Activated CD4-positive, CD25-positive, alpha-beta regulatory T cell treated with anti-CD3 and anti-CD28 coated beads, Interleukin-2, amount 50 U/mL, for 16 hours (primary cell): ENCODE data around the gene AKR1C3.
"Not testable (repeated sequence)": the region's sequence is repeated elsewhere in the genome, so short reads cannot be mapped to it uniquely, and the experiment has no call there.

Source experiments
- DNase-seq: peaks from one replicate; pipeline ENCODE4 v3.0.0-alpha.2; 2020; ENCODE audit warnings: low read depth, low spot score

The AKR1C3 gene

GRCh38 chr10:5136468-5137087, 42.4 kb downstream of the AKR1C3 start:
- DNase-seq, result no peak

GRCh38 chr10:5137699-5138098, 43.5 kb downstream of the AKR1C3 start:
- not testable (repeated sequence) for DNase-seq

DNA sequence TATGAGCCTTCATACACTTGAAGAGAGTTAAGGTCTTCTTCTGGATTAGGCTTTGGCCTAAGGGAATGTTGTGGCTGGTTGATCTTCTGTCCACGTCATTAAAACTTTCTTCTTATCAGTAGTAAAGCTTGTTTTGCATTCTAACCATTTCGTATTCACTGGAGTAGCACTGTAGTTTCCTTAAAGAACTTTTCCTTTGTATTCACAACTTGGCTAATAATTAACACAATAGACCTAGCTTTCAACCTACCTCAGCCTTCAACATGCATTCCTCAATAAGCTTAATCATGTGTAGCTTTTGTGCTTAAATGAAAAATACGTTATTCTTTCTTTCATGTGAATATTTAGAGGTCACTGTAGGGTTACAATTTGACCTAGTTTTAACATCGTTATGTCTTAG, 48.0 kb downstream of the AKR1C3 start:
- no peak for DNase-seq

DNA sequence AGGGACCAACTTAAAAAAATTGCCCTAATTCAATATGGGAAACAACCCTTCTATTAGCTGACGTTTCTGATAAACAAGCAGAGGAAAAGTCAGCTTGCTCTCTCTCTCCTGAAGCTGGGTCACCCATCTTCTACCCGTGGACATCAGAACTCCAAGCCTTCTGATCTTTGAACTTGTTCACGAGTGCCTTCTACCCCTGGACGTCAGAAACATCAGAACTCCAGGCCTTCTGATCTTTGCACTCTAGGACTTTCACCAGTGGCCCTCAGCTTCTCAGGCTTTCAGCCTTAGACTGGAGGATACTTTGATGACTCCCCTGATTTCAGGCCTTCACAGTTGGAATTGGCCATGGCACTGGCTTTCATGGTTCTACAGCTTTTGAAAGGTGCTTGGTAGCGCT, 48.9 kb downstream of the AKR1C3 start:
- DNase-seq, result no peak

DNA sequence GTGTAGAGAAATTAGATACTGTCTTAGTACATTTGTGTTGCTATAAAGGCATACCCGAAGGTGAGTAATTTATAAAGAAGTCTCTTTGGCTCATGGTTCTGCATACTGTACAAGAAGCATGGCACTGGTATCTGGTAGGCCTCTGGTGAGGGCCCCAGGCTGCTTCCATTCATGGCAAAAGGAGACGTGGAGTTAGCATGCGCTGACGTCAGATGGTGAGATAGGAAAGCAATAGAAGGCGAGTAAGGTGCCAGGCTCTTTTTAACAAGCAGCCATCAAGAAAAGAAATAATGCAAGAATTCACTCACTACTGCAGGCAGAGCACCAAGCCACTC, 52.7 kb downstream of the AKR1C3 start:
- no peak for DNase-seq

GRCh38 chr10:5147255-5147980, 53.2 kb downstream of the AKR1C3 start:
- no peak for DNase-seq

- no peak for DNase-seq
Observed at GRCh38 chr10:5147981-5148677, 53.9 kb downstream of the AKR1C3 start.

- DNase-seq, result no peak
Observed at GRCh38 chr10:5148678-5149032, 54.4 kb downstream of the AKR1C3 start.

DNA sequence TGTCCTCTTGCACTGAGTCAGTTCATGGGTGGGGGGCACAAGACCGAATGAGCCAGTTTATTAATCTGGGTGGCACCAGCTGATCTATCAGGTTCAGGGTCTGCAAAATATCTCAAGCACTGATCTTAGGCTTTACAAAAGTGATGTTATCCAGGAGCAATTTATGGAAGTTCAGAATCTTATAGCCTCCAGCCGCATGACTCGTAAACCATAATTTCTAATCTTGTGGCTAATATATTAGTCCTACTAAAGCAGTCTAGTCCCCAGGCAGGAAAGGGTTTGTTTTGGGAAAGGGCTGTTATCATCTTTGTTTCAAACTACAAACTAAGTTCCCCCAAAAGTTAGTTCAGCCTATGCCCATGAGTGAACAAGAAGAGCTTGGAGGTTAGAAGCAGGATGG, 56.9 kb downstream of the AKR1C3 start:
- DNase-seq, result no peak

DNA sequence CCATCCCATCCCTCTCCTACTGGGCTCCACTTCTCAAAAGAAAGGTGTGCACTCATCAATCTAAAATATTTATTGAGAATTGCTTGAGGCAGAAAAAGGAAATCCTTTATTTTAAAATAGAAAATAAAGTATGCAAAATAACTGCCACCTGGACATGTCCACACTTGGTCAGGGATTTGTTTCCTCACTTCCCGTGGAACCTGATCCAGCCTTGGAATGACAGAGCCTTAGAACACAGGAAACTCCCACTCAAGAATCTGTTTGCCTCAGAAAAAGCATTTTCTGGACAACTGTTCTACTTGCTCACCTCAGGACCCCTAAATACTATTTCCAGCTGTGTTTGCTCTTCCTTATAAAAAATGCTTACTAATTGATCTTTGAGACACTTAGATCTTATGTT, 61.7 kb downstream of the AKR1C3 start:
- DNase-seq, result no peak
